Liver (tissue), 3 donors: ENCODE data around the gene CSNK1D.

Experiments used
- EGR1 ChIP-seq, 2 donors: IDR thresholded peaks; 2 replicates each; pipeline ENCODE4 v1.6.1; 2016 to 2018; ENCODE audit warnings: antibody characterized with exemption in 2 of 2, low read depth in 2 of 2
- FOXA1 ChIP-seq: IDR thresholded peaks from 2 replicates; pipeline ENCODE4 v1.6.1; 2016; ENCODE audit warnings: antibody characterized with exemption
- GABPA ChIP-seq, 2 donors: IDR thresholded peaks in 1 of 2; conservative IDR thresholded peaks in 1 of 2; 2 replicates each; pipeline ENCODE4 v1.6.1; 2016; ENCODE audit warnings: antibody characterized with exemption in 2 of 2, mild to moderate bottlenecking in 1 of 2, moderate library complexity in 1 of 2
- HNF4A ChIP-seq, 2 donors: conservative IDR thresholded peaks; 2 replicates each; pipeline ENCODE4 v1.6.1; 2016; ENCODE audit warnings: antibody characterized with exemption in 2 of 2, mild to moderate bottlenecking in 2 of 2
- JUND ChIP-seq, 2 donors: IDR thresholded peaks; 2 replicates each; pipeline ENCODE4 v1.6.1; 2016; ENCODE audit warnings: antibody characterized with exemption in 2 of 2
- RAD21 ChIP-seq, 2 donors: IDR thresholded peaks; 2 replicates each; pipeline ENCODE4 v1.6.1; 2016; ENCODE audit warnings: antibody characterized with exemption in 2 of 2, mild to moderate bottlenecking in 2 of 2
- SP1 ChIP-seq: IDR thresholded peaks from 2 replicates; pipeline ENCODE4 v1.6.1; 2018; ENCODE audit warnings: antibody characterized with exemption, mild to moderate bottlenecking
- TAF1 ChIP-seq: conservative IDR thresholded peaks from 2 replicates; pipeline ENCODE4 v1.6.1; 2016; ENCODE audit warnings: antibody characterized with exemption, mild to moderate bottlenecking
- YY1 ChIP-seq: IDR thresholded peaks from 2 replicates; pipeline ENCODE4 v1.6.1; 2016; ENCODE audit warnings: antibody characterized with exemption, mild to moderate bottlenecking
- TF ChIP-seq, protein P1 (sequence below): fragments of 150-350 bp; IDR thresholded peaks from 2 replicates; pipeline ENCODE4 v1.5.1; 2017; ENCODE audit warnings: improper control_type of control experiment, low read depth, low read length; ENCODE audit not compliant: missing input control
- TF ChIP-seq, protein P2 (sequence below): IDR thresholded peaks from 2 replicates; pipeline ENCODE4 v1.6.1; 2016; ENCODE audit warnings: antibody characterized with exemption, mild to moderate bottlenecking
- TF ChIP-seq, protein P3 (sequence below): IDR thresholded peaks from 2 replicates; pipeline ENCODE4 v1.6.1; 2016; ENCODE audit warnings: antibody characterized with exemption
- TF ChIP-seq, protein P4 (sequence below): IDR thresholded peaks from 2 replicates; pipeline ENCODE4 v1.6.1; 2016; ENCODE audit warnings: antibody characterized with exemption
- TF ChIP-seq, protein P5 (sequence below): IDR thresholded peaks from 2 replicates; pipeline ENCODE4 v1.6.1; 2016; ENCODE audit warnings: antibody characterized with exemption
- donor health status: healthy.
- donor health status: healthy.

- TF ChIP-seq, protein P1, sequence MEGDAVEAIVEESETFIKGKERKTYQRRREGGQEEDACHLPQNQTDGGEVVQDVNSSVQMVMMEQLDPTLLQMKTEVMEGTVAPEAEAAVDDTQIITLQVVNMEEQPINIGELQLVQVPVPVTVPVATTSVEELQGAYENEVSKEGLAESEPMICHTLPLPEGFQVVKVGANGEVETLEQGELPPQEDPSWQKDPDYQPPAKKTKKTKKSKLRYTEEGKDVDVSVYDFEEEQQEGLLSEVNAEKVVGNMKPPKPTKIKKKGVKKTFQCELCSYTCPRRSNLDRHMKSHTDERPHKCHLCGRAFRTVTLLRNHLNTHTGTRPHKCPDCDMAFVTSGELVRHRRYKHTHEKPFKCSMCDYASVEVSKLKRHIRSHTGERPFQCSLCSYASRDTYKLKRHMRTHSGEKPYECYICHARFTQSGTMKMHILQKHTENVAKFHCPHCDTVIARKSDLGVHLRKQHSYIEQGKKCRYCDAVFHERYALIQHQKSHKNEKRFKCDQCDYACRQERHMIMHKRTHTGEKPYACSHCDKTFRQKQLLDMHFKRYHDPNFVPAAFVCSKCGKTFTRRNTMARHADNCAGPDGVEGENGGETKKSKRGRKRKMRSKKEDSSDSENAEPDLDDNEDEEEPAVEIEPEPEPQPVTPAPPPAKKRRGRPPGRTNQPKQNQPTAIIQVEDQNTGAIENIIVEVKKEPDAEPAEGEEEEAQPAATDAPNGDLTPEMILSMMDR, result no peak
- TF ChIP-seq, protein P2, sequence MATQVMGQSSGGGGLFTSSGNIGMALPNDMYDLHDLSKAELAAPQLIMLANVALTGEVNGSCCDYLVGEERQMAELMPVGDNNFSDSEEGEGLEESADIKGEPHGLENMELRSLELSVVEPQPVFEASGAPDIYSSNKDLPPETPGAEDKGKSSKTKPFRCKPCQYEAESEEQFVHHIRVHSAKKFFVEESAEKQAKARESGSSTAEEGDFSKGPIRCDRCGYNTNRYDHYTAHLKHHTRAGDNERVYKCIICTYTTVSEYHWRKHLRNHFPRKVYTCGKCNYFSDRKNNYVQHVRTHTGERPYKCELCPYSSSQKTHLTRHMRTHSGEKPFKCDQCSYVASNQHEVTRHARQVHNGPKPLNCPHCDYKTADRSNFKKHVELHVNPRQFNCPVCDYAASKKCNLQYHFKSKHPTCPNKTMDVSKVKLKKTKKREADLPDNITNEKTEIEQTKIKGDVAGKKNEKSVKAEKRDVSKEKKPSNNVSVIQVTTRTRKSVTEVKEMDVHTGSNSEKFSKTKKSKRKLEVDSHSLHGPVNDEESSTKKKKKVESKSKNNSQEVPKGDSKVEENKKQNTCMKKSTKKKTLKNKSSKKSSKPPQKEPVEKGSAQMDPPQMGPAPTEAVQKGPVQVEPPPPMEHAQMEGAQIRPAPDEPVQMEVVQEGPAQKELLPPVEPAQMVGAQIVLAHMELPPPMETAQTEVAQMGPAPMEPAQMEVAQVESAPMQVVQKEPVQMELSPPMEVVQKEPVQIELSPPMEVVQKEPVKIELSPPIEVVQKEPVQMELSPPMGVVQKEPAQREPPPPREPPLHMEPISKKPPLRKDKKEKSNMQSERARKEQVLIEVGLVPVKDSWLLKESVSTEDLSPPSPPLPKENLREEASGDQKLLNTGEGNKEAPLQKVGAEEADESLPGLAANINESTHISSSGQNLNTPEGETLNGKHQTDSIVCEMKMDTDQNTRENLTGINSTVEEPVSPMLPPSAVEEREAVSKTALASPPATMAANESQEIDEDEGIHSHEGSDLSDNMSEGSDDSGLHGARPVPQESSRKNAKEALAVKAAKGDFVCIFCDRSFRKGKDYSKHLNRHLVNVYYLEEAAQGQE, result no peak
- TF ChIP-seq FOXA1, result no peak
- TF ChIP-seq, protein P3, sequence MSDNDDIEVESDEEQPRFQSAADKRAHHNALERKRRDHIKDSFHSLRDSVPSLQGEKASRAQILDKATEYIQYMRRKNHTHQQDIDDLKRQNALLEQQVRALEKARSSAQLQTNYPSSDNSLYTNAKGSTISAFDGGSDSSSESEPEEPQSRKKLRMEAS, result no peak
- no peak for TF ChIP-seq SP1
- TF ChIP-seq YY1, result no peak
- TF ChIP-seq, protein P4, sequence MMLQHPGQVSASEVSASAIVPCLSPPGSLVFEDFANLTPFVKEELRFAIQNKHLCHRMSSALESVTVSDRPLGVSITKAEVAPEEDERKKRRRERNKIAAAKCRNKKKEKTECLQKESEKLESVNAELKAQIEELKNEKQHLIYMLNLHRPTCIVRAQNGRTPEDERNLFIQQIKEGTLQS, result no peak
- TF ChIP-seq RAD21 (IDR thresholded peaks at IDR 0.05), result no peak
- TF ChIP-seq TAF1, result no peak
- TF ChIP-seq GABPA (IDR thresholded peaks at IDR 0.05 in 1 of 2, conservative IDR thresholded peaks at IDR 0.05 in 1 of 2), result no peak
- no peak for TF ChIP-seq EGR1 (IDR thresholded peaks at IDR 0.05; ENCODE audit: low read depth in 2 of 2)
- no peak for TF ChIP-seq JUND (IDR thresholded peaks at IDR 0.05)
- TF ChIP-seq HNF4A (conservative IDR thresholded peaks at IDR 0.05), result no peak
- TF ChIP-seq, protein P5, sequence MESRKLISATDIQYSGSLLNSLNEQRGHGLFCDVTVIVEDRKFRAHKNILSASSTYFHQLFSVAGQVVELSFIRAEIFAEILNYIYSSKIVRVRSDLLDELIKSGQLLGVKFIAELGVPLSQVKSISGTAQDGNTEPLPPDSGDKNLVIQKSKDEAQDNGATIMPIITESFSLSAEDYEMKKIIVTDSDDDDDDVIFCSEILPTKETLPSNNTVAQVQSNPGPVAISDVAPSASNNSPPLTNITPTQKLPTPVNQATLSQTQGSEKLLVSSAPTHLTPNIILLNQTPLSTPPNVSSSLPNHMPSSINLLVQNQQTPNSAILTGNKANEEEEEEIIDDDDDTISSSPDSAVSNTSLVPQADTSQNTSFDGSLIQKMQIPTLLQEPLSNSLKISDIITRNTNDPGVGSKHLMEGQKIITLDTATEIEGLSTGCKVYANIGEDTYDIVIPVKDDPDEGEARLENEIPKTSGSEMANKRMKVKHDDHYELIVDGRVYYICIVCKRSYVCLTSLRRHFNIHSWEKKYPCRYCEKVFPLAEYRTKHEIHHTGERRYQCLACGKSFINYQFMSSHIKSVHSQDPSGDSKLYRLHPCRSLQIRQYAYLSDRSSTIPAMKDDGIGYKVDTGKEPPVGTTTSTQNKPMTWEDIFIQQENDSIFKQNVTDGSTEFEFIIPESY, result no peak
Observed at GRCh38 chr17:82281076-82281475, 7.6 kb upstream of the CSNK1D start.
